NCI-H1092 (cell line): Measurements from ENCODE around the gene MGST2.
"Not testable (repeated sequence)": the region's sequence is repeated elsewhere in the genome, so short reads cannot be mapped to it uniquely, and the experiment has no call there.

ENCODE experiments used
- DNase-seq: peaks from one replicate; lab custom pipeline; 2025; lab: John Stamatoyannopoulos, UW

The MGST2 gene

DNA sequence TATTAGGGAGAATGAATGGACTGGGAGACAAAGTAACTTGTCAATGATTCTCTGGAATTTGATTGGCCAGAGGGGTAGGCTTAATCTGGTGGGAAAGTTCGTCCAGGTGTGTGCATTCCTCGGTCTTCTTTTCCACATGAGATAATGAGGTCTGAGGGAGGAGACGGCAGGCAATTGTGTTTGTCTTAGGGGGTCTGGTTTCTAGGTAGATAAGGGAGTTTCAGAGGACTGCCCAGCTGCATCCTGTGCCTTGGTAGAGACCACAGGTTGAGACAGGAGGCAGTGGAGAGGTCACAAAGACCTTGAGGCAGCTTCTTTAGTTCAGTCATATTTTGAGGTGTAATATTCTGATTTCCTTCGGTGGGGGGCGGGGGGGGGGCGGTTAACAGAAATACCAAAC, 4.3 kb downstream of the MGST2 start:
- DNase-seq: no peak

DNA sequence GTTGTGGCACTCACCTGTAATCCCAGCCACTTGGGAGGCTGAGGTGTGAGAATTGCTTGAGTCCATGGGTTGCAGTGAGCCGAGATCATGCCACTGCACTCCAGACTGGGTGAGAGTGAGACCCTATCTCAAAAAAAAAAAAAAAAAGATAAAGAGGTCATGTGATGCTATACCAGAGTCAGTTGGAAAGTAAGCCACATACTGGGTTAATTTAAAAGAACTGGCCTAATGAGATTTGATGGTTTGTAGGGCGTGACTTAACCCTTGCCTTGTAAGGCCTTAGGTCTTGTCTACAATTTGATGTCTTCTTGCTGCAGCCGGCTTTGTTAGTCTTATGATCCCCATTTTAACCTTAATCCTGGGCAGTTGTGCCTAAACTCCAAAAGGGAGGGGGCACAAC, 5.2 kb downstream of the MGST2 start:
- no peak for DNase-seq

DNA sequence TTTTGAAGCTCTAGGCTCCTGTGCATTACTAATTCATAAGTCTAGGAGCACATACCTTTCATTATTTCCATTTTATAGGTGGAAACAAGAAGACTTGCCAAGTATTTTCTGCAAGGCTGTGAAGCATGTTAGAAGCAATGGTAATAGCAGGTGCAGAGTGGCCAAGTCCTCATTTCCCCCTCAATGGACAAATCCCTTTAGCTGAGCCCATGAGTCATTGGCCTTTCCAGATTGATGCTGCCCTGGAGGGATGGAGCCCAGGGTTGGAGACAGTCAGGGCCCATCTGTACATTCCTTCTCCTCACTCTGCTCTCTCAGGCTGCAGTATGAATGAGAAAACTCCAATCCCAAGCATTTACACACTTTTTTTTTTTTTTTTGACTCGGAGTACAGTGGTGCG, 6.6 kb downstream of the MGST2 start:
- no peak for DNase-seq

DNA sequence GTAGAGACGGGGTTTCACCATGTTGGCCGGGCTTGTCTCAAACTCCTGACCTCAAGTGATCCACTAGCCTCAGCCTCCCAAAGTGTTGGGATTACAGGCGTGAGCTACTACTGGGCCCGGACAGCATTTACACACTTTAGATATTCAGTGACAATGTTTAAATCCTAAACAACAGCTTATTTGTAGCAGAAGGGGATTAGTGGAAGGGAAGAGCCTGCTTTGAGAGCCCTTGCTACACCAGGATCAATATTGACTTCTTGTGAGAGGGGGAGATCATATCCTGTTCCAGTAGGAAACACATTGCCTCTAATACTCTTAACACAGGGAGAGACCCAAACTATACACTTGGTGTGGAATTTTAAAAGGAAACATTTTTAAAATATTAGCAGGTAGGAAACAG, 7.1 kb downstream of the MGST2 start:
- DNase-seq: no peak

DNA sequence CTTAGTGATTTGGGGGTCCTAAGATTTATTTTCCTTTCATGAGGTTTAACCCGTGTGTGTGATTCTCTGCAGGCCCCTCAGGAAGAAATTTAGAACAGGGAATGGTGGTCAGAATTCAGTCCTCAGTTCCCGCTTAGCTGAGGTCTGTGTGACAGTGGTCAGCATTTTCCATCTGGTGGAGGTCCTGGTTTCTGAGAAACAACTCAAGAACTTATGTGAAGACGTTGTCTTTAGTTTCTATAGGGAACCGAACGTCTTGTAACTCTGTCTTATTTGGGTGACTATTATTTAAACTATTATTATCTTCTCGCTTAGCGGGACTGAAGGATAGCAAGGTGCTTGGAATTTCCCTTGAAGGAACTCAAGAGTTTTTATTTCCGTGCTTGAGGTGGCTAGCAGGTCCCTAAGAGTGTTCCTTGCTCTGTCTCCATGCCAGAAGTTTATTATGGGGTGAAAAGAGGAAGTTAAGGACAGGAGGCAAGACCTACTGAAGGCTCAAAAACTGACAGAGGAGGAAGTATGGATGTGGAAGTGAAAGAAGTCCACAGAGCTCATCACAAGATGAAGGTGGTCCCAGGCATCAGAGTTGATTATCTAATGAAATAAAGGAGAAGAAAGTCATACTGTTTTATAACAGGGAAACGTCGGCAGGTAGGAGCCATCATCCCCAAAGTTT, 9.4 kb downstream of the MGST2 start:
- DNase-seq: no peak

DNA sequence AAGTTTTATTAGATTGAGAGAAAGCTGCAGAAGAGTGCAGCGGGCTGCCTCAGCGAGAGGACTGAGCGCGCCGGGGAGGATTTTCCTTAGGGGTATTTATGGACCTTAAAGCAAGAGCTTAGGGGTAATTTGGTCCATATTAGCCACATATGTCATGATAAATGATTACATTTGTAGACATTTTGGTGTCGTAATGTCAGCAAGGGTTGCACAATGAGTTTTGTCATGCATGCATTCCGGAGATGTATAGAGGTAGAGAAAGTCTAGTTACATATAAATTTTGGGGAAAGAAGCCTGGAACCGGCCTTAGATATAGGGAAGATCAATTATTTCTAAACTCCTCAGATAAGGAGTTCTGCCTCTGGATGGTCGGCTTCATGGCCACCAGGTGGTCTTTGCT, 10.0 kb downstream of the MGST2 start:
- no peak for DNase-seq

DNA sequence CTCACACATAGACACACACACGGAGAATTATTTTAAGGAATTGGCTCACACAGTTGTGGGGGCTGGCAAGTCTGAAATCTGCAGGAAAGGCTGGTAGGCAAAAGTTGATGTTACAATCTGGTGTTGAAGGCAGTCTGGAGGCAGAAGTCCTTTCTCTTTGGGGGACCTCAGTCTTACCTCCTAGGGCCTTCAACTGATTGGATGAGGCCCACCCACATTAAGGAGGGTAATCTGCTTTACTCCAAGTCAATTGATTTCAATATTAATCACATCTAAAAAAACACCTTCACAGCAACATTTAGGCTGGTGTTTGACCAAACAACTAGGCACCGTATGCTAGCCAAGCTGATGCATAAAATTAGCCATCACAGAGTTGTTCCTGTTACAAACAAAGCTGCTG, 10.7 kb downstream of the MGST2 start:
- DNase-seq: no peak

DNA sequence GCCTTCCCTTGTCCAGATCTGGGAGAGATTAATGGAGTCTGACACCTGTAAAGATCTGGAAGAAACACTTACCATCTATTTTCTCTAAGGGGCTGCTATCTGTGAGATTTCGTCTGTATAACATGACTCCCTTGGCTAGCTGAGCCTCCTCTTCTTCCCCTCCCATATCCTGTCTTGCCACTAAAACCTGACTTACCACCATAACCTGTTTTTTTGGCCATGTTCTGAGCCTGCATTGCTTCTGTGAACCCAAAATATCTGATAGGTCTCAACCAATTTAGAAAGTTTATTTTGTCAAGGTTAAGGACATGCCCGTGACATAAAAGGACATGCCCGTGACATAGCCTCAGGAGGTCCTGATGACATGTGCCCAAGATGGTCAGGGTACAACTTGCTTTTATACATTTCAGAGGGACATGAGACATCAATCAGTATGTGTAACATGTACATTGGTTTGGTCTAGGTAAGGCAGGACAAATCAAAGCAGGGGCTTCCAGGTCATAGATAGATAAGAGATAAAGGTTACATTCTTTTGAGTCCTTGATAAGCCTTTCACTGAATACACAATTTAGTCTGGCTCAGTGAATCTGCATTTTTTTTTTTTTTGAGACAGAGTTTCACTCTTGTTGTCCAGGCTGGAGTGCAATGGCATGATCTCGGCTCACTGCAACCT, 11.4 kb downstream of the MGST2 start:
- DNase-seq: no peak

DNA sequence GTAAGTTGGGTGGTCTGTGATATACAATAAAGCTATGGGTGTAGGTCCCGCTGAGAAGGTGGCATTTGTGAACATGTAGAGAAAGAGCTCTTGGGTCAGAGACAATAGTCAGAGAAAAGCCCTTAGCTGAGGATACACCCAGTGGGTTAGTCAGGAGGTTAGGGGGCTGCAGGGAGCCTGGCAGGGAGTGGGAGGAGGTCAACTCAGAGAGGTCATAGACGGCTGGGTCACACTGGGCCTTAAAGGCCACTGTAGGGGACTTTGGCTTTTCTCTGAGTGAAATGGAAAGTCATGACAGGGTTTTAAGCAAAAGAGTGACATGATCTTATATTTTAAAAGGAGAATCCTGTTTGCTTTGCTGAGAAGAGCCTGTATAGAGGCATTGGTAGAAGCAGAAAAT, 16.7 kb downstream of the MGST2 start:
- no peak for DNase-seq

DNA sequence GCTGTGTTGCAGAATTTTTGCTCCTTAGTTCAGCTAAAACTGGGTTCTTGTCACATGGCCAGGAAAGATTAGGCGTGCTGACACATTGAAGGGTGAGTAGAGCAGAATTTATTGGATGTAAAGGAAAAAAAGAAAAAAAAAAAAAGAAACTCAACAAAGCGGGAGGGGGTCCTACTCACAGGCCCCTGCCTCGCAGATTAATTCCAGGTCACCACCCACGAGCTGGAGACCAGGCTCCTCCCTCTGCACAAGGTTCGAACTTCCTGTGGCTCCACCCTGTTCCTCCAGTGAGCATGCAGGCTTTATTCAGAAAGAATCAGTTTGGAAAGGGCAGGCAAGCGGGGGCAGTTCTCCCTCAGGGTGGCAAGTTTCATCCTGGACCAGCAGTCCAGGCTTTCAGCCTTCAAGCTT, 17.1 kb downstream of the MGST2 start:
- DNase-seq: no peak

DNA sequence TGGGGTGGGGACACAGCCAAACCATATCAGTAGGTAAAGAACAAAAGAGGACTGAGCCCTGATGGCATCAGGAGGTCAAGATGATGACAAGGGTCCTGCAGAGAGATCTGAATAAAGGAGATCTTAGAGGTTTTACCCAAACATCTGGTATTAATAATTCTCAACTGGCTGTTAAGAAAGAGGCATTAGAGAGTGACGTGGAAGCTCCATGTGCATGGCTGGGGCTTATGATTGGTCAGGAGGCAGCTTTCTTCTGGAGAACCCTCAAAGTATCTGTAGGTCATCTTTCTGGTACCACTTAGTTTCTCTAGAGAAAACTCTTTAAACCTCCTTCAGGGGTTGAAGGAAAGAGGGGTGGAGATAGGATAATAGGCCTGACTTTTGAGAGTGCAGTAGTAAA, 18.7 kb downstream of the MGST2 start:
- DNase-seq: no peak

DNA sequence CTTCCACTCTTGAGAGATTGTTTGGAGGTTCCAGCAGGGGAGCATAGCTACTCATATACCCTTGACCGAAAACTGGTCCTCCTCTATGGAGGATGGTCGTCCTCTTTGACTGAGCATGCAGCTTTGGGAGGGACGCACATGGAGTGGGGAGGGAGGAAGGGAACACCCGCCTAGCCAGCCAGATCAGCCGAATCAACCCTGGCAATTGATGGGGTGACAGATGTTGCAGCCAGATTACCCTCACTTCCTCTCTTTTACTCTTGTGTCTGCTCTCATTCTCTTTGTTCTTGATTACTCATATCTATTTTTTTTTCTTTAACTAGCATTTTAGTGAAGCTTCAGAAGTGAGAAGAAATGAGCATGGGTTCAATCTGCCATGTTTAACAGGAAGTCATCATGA, 19.6 kb downstream of the MGST2 start:
- no peak for DNase-seq

DNA sequence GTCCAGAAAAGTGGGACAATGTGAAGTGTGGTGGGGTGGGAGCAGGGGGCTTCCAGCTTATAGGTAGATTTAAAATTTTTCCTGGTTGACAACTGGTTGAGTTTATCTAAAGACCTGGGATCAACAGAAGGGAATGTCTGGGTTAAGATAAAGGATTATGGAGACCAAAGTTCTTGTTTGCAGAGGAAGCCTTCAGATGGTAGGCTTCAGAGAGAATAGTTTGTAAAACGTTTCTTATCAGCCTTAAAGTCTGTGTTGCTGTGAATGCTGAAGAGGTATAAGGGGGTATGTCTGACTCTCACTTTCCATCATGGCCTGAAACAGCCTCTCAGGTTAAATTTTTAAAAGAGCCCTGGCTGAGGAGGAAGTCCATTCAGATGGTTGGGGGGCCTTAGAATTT, 20.5 kb downstream of the MGST2 start:
- no peak for DNase-seq

DNA sequence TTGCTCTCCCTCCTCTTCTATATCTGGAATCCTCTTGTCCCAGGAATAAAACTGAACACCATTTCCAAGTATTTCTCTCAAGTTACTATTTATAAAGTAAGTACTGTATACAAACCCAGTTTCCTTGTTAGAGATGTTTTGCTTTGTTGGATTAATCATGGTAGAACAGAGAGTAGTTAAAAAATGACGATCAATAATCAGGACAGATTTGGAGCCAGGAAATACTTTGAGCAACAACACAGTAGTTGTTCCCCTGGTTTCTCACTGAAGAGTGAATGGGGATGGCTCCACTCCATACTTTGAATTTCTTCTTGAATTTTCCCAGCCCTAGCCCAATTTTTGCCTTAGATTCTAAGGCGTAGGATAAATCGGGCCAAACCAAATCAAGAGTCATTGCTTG, 21.4 kb downstream of the MGST2 start:
- DNase-seq: no peak

DNA sequence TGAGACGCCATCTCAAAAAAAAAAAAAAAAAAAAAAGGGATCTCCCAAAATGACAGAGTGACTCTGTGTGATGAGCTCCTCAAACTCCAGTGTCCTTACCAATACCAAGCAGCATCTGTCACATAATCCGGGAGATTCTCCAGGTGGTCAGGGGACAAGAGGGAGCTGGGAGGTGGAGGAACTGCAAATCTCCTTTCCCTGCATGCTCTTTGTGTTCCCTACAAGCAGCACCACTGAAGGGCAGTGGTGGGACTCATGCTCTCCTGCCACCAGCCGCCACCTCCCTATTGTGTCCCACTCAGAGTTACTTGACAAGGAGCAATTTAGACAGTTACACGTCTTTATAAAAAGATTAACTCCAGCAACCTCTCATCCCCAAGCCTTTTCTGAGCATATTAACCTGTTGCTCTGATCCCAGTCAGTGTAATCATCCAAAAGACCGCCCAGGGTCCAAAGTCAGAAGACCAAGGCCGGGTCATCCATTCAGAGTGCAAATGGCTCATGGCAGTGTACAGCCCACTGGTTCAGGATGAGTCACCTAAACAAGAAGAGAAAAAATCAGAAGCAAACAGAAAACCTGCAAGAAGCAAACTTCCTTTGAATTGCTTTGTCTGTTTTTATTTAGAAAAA, 23.6 kb downstream of the MGST2 start:
- no peak for DNase-seq

DNA sequence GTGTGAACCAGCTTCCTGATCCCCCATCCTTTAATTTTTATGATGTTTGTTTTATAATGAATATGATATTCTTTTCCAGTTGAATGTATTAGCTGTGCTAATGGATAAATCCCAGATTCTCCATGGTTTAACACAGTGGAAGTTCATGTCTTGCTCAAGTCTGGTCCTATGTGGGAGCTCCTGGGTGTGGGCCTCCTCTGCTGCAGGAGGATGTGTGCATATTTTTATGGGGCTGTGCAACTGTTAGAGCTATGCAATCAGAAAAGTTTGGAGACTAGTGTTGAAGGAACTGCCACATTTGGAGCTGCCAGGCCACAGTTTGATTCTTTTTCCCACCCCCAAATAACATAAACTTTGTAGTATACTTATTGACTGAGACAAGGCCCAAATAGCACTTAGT, 24.8 kb downstream of the MGST2 start:
- no peak for DNase-seq

DNA sequence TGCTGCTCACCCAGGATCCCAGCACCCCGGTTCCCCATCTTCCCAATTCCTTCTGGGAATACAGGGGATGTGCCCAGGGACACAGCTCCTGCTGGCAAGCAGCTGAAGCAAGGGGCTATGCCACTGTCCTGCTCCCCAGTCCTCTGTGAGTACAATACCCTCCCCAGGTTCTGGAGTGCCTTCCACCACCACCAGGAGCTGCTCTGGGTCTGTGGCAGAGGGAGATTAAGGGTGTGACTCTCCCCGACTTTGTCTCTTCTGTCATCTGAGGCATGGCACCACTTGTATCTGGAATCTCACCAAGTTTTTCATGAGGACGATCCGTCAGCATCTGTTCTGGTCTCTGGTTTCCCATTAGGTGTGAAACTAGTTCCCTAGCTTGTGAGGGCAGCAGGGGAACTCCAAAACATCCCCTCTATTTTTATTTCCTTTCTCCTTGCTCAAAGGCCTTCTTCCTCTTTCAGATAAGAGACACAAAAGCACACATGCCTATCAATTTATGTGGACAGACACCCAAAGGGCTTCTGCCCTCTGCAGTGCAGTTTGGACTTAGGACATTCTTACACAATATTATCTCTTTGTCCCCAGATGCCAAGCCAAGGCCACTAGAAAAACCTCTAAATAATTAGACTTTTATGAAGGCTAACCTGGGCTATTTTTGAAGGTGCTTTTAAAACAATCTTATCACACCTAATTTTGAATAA, 26.8 kb downstream of the MGST2 start:
- DNase-seq: no peak

DNA sequence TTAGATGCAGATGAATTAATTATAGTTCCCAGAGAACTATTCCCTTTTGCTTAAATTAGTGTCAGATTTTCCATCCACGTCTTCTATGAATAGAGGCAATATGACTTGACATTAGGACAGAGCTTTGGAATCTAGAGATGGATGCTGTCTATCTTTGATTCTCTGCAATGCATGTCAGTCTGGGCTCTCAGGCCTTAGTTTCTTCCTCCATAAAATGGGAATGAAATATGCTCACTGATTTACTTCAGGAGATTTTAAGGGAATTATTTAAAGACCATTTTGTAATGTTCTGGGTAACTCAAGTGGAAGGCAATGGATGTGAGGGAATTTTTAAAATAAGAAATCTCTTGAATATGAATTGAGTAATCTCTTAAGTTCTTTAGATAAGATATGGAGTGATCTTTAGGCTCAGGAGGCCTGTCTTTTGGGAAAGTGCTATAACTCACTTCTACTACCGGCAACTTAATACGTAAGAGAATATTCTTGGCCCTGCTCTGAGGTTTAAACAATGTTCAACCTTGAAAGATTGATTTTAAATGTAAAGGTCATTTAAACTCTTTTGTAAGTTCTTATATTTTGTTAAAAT, 29.0 kb downstream of the MGST2 start:
- no peak for DNase-seq

DNA sequence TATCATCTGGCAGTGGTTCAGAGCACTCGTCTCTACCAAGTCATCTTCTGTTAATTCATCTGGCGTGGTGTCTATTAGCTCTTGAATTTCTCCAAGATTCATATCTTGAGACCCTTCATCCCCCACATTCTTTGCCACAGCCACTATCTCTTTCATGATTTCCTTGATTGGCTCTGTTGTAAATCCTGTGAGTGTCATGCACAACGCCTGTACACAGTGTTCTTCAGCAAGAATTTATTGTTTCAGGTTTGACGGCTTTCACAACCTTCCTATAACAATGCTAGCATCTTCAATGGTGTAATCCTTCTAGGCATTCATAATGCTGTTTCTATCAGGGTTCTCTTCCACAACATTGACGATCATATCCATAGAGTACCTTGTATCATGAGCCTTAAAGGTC, 30.9 kb downstream of the MGST2 start:
- DNase-seq: no peak

DNA sequence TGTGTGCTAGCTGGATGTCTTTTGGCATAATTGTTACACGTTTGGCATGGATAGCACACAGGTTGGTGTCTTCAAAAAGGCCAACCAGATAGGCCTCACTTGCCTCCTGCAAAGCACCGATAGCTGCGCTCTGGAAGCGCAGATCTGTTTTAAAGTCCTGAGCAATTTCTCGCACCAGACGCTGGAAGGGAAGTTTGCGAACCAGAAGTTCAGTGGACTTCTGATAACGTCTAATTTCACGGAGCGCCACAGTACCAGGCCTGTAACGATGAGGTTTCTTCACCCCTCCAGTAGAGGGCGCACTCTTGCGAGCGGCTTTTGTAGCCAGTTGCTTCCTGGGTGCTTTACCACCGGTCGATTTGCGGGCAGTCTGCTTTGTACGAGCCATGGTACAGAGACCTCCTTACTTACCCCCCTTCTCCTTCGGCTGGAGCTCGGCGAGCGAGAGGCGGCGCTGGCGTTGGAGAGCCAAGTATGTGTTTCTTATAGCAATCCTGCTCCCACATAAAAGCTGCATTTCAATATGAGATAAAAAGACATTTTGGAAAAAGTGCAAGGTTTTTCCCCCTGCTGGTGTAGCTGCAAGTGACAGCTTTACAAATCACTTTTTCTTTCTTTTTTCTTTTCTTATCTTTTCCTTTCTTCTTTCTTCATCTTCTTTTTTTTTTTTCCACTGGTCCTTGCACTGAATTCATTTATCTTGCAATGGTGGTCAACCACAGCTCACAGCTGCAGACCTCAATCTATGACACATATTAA, 32.7 kb downstream of the MGST2 start:
- not testable (repeated sequence) for DNase-seq

DNA sequence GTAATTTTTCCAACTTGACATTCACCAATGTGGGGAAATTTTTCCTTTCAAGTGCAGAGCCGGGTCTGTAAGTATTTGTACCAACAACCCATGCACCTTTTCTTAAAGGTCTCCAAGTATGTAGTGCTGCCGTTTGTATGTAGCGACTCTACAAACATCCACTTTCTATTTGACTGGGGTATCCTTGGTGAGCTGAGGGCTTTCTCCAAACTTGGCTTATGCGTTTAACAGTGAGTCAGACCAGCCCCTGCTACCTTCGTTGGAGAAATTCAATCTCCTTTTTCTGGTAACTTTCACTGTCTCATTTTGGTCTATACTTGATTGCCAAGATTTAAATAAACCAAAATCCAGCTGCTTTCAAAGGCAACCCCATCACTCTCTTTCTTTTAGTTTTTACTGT, 34.9 kb downstream of the MGST2 start:
- DNase-seq: no peak

DNA sequence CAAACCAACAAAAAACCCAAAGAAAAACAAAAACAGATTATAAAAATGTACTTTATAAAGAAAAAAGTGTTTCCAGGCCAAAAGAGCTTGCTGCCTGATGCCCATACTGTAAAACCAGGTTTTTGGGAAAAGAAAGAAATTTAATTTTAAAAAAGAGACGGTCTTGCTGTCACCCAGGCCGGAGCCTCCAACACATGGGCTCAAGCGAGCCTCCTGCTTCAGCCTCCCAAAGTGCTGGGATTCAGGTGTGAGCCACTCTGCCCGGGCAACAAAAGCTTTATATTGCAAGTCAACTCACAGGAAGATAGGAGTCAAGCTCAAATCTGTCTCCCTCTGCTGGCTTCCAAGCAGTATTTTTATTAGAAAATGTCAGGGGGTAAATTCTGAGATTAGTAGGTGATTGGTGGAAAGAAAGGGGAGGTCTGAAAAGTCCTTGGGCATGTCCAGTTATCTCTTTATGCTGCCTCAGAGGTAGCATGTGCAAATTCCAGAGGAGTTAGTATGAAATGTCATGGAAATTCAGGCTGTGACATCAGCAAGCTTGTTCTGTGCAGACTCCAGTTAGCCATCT, 39.4 kb downstream of the MGST2 start:
- no peak for DNase-seq
